Upper lobe of left lung (tissue), 4 donors: ENCODE measurements around the gene NSMCE1.

Experiments used
- EP300 ChIP-seq, 4 donors: sonication (generic); formaldehyde crosslinking; IDR thresholded peaks; one replicate each; pipeline ENCODE4 v1.5.1; 2017; ENCODE audit warnings: antibody characterized with exemption in 4 of 4, control low read depth in 2 of 4
- POLR2AphosphoS5 ChIP-seq, 2 donors: sonication (generic); formaldehyde crosslinking; IDR thresholded peaks; one replicate each; pipeline ENCODE4 v1.5.1; 2017; ENCODE audit warnings: antibody characterized with exemption in 2 of 2
- TF ChIP-seq, protein P1 (sequence below), 6 experiments: fragments of 450-650 bp in 4 of 6; fragments of 200-600 bp in 2 of 6; sonication (generic) in 2 of 6; IDR thresholded peaks; one replicate each; pipeline ENCODE4 v1.5.1; 2016 to 2019; ENCODE audit warnings: antibody characterized with exemption in 6 of 6

GRCh38 chr16:27291722-27292240, 23.2 kb upstream of the NSMCE1 start:
- TF ChIP-seq EP300 (IDR thresholded peaks at IDR 0.05) (no peak), POLR2AphosphoS5 (IDR thresholded peaks at IDR 0.05) (no peak)
- TF ChIP-seq, protein P1, sequence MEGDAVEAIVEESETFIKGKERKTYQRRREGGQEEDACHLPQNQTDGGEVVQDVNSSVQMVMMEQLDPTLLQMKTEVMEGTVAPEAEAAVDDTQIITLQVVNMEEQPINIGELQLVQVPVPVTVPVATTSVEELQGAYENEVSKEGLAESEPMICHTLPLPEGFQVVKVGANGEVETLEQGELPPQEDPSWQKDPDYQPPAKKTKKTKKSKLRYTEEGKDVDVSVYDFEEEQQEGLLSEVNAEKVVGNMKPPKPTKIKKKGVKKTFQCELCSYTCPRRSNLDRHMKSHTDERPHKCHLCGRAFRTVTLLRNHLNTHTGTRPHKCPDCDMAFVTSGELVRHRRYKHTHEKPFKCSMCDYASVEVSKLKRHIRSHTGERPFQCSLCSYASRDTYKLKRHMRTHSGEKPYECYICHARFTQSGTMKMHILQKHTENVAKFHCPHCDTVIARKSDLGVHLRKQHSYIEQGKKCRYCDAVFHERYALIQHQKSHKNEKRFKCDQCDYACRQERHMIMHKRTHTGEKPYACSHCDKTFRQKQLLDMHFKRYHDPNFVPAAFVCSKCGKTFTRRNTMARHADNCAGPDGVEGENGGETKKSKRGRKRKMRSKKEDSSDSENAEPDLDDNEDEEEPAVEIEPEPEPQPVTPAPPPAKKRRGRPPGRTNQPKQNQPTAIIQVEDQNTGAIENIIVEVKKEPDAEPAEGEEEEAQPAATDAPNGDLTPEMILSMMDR (IDR thresholded peaks at IDR 0.05), result no peak
